Suprapubic skin (tissue), 3 donors: Measurements from ENCODE around the gene DNAH9.

Experiments used
- EP300 ChIP-seq: sonication (generic); formaldehyde crosslinking; IDR thresholded peaks from one replicate; pipeline ENCODE4 v1.6.1; 2017; ENCODE audit warnings: antibody characterized with exemption
- TF ChIP-seq, protein P1 (sequence below), 2 donors: fragments of 200-600 bp in 1 of 2; fragments of 450-650 bp in 1 of 2; sonication (generic) in 1 of 2; IDR thresholded peaks; one replicate each; pipeline ENCODE4 v1.5.1; 2016 to 2019; ENCODE audit warnings: antibody characterized with exemption in 2 of 2, mild to moderate bottlenecking in 1 of 2, moderate library complexity in 1 of 2

DNA sequence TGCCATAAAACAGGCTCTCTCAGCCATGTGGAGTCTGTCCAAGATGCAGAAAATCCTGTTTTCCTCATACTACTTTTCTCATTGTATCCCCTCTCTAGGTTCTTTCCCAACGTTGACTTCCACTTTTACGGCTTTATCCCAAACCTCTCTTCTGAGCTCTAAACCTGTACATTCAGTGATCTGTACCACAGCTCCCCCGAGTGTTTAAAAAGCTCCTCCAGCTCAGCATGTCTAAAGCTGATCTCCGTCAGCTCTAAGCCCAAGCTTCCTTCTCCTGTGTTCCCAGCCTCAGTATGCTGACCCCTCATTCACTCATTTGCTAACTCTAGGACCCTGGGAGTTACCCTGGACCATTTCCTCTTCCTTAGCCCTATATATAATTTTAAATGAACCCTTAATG, 144.6 kb downstream of the DNAH9 start:
- TF ChIP-seq, protein P1, sequence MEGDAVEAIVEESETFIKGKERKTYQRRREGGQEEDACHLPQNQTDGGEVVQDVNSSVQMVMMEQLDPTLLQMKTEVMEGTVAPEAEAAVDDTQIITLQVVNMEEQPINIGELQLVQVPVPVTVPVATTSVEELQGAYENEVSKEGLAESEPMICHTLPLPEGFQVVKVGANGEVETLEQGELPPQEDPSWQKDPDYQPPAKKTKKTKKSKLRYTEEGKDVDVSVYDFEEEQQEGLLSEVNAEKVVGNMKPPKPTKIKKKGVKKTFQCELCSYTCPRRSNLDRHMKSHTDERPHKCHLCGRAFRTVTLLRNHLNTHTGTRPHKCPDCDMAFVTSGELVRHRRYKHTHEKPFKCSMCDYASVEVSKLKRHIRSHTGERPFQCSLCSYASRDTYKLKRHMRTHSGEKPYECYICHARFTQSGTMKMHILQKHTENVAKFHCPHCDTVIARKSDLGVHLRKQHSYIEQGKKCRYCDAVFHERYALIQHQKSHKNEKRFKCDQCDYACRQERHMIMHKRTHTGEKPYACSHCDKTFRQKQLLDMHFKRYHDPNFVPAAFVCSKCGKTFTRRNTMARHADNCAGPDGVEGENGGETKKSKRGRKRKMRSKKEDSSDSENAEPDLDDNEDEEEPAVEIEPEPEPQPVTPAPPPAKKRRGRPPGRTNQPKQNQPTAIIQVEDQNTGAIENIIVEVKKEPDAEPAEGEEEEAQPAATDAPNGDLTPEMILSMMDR (IDR thresholded peaks at IDR 0.05) = no peak
- no peak for TF ChIP-seq EP300
